HG03378 (cell line): ENCODE data around the gene USP4.
"Not testable (repeated sequence)": the region's sequence is repeated elsewhere in the genome, so short reads cannot be mapped to it uniquely, and the experiment has no call there.

Experiments
- ATAC-seq: cut with Tn5 transposase; IDR thresholded peaks from one replicate; pipeline ENCODE4 v1.9.1; 2021; ENCODE audit warnings: mild to moderate bottlenecking, moderate library complexity; ENCODE audit not compliant: unreplicated experiment

Gene USP4

GRCh38 chr3:49255112-49255511, 84.7 kb downstream of the USP4 start:
- ATAC-seq = no peak

GRCh38 chr3:49253512-49253911, 86.3 kb downstream of the USP4 start:
- no peak for ATAC-seq

GRCh38 chr3:49248840-49249227, 91.0 kb downstream of the USP4 start:
- ATAC-seq = no peak

GRCh38 chr3:49244581-49245205, 95.2 kb downstream of the USP4 start:
- no peak for ATAC-seq

GRCh38 chr3:49240091-49240490, 99.8 kb downstream of the USP4 start:
- ATAC-seq = not testable (repeated sequence)

- no peak for ATAC-seq
Measured at GRCh38 chr3:49238274-49239127, 101.4 kb downstream of the USP4 start.

GRCh38 chr3:49237344-49237743, 102.5 kb downstream of the USP4 start:
- ATAC-seq = no peak

GRCh38 chr3:49236226-49236625, 103.6 kb downstream of the USP4 start:
- ATAC-seq = no peak

GRCh38 chr3:49228817-49229216, 111.0 kb downstream of the USP4 start:
- not testable (repeated sequence) for ATAC-seq
